IPS-NIHi11 (cell line): Measurements from ENCODE around the gene FNTB.
"Not testable (repeated sequence)": the region's sequence is repeated elsewhere in the genome, so short reads cannot be mapped to it uniquely, and the experiment has no call there.

Experiments
- DNase-seq: peaks from one replicate; pipeline ENCODE4 v3.0.0; 2012; ENCODE audit warnings: mixed read lengths, low spot score

FNTB gene

GRCh38 chr14:65054471-65055085 is 67.9 kb downstream of the FNTB start:
- no peak for DNase-seq

- no peak for DNase-seq
Observed at GRCh38 chr14:65057695-65058094, 71.0 kb downstream of the FNTB start.

GRCh38 chr14:65062096-65063075 is 75.7 kb downstream of the FNTB start:
- DNase-seq, result no peak

- DNase-seq, result no peak
Observed at GRCh38 chr14:65065719-65066118, 79.0 kb downstream of the FNTB start.

- DNase-seq, result no peak
Observed at GRCh38 chr14:65069874-65070413, 83.2 kb downstream of the FNTB start.

GRCh38 chr14:65070471-65070976 is 83.8 kb downstream of the FNTB start:
- peak; percentile 64 for DNase-seq

GRCh38 chr14:65071544-65071943 is 84.8 kb downstream of the FNTB start:
- DNase-seq, result no peak

- no peak for DNase-seq
Observed at GRCh38 chr14:65072256-65072655, 85.6 kb downstream of the FNTB start.

GRCh38 chr14:65072937-65073336 is 86.2 kb downstream of the FNTB start:
- DNase-seq, result no peak

- DNase-seq, result no peak
Observed at GRCh38 chr14:65073605-65074201, 87.0 kb downstream of the FNTB start.

GRCh38 chr14:65074449-65075150 is 87.9 kb downstream of the FNTB start:
- DNase-seq, result no peak

GRCh38 chr14:65075628-65076325 is 89.1 kb downstream of the FNTB start:
- DNase-seq, result no peak

- no peak for DNase-seq
Observed at GRCh38 chr14:65077318-65077717, 90.6 kb downstream of the FNTB start.

- no peak for DNase-seq
Observed at GRCh38 chr14:65079201-65079600, 92.5 kb downstream of the FNTB start.

GRCh38 chr14:65079768-65080167 is 93.1 kb downstream of the FNTB start:
- DNase-seq, result no peak

- DNase-seq, result no peak
Observed at GRCh38 chr14:65080960-65081747, 94.5 kb downstream of the FNTB start.

- DNase-seq, result no peak
Observed at GRCh38 chr14:65082930-65083329, 96.2 kb downstream of the FNTB start.

- DNase-seq, result no peak
Observed at GRCh38 chr14:65084554-65085505, 98.1 kb downstream of the FNTB start.

GRCh38 chr14:65086686-65087085 is 100.0 kb downstream of the FNTB start:
- not testable (repeated sequence) for DNase-seq
